ENCODE results near the gene DHFR.
A peak's percentile ranks its signal among the peaks of the same experiment; 100 is the strongest.

DHFR gene

DNA sequence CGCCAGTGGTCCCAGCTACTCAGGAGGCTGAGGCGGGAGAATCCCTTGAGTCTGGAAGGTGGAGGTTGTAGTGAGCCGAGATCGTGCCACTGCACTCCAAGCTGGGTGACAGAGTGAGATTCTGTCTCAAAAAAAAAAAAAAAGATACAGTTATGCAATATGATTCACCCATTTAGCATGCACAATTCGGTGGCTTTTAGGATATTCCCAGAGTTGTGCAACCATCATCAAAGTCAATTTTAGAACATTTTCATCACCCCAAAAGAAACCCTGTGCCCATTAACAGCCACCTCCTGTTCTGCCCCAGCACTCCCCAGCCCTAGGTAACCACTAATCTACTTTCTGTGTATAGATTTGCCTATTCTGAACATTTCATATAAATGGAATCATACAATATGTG, 4.3 kb upstream of the DHFR start:
- no peak overlapping the region for H3K4me3 ChIP-seq (ENCODE audit: control insufficient read depth, low read depth, low read length)
- TF ChIP-seq, protein P1, sequence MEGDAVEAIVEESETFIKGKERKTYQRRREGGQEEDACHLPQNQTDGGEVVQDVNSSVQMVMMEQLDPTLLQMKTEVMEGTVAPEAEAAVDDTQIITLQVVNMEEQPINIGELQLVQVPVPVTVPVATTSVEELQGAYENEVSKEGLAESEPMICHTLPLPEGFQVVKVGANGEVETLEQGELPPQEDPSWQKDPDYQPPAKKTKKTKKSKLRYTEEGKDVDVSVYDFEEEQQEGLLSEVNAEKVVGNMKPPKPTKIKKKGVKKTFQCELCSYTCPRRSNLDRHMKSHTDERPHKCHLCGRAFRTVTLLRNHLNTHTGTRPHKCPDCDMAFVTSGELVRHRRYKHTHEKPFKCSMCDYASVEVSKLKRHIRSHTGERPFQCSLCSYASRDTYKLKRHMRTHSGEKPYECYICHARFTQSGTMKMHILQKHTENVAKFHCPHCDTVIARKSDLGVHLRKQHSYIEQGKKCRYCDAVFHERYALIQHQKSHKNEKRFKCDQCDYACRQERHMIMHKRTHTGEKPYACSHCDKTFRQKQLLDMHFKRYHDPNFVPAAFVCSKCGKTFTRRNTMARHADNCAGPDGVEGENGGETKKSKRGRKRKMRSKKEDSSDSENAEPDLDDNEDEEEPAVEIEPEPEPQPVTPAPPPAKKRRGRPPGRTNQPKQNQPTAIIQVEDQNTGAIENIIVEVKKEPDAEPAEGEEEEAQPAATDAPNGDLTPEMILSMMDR (conservative IDR thresholded peaks at IDR 0.05; ENCODE audit: control insufficient read depth, insufficient read depth, low read depth, low read length), result no peak
- DNase-seq (ENCODE audit: low read depth), result peak; percentile 53

DNA sequence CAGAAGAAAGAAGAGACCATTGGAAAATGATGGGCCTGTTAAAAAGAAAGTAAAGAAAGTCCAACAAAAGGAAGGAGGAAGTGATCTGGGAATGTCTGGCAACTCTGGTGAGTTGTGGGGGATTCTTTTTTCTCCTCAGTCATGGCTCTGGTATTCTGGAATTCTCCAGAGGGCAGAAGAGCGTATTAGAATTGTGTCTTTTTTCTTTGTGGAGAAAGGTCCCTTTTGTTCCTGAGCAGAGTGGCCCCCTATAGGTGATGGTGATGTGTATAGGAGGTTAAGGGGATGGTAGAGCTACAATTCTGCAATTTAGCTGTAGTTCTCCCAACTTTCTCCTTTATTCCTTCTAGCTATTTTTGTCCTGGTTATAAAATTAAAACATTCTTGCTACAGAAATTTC, 1.6 kb upstream of the DHFR start:
- H3K4me3 ChIP-seq (ENCODE audit: control insufficient read depth, low read depth, low read length), result no peak overlapping the region
- TF ChIP-seq, protein P1 (conservative IDR thresholded peaks at IDR 0.05; ENCODE audit: control insufficient read depth, insufficient read depth, low read depth, low read length), result peak; percentile 5
- peak; percentile 7 for DNase-seq (ENCODE audit: low read depth)

DNA sequence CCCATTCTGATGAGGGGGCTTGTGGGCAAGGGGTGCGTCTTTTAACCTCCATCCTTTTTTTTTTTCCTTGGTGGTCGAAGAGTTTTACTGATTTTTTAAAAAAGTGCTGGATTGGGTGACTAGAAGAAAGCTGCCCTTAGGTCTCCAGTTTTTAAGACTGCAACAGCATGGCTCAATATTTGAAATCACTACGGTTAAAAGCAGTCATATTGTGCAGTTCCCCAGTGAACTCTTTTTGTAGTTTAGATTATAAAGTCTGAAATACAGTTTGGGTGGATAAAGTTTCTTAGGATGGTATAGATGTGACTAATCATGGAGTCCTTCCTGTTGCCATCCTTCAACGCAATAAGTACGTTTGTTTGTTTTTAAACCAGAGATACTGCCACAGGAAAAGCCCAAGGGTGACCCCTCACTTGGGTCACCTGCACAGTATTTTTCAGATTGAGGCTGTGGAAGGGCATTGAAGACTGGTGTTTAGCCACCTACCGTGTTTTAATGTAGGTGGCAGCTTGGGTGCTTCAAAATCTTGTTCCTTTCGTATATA, 520 bp upstream of the DHFR start:
- TF ChIP-seq, protein P1 (conservative IDR thresholded peaks at IDR 0.05; ENCODE audit: control insufficient read depth, insufficient read depth, low read depth, low read length), result no peak
- H3K4me3 ChIP-seq (ENCODE audit: control insufficient read depth, low read depth, low read length), result peak overlapping the region; percentile 60
- peak; percentile 31 for DNase-seq (ENCODE audit: low read depth)

DNA sequence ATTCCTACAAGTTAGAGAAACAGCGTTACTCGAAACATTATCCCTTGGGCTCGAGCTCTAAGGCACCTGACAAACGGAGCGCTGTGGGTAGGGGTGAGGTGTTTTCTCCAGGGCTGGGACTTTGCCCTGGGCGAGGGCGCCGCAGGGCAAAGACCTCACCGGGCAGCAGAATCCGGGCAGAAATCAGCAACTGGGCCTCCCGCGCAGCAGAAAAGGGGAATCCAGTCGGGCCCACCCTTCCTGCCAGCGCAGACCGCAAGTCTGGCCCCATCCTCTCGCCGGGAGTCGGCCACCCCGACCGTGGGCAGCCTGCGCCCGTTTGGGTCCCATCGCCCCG, 761 bp downstream of the DHFR start:
- no peak for DNase-seq (ENCODE audit: low read depth)
- TF ChIP-seq, protein P1 (conservative IDR thresholded peaks at IDR 0.05; ENCODE audit: control insufficient read depth, insufficient read depth, low read depth, low read length), result no peak
- H3K4me3 ChIP-seq (ENCODE audit: control insufficient read depth, low read depth, low read length), result peak overlapping the region; percentile 73

DNA sequence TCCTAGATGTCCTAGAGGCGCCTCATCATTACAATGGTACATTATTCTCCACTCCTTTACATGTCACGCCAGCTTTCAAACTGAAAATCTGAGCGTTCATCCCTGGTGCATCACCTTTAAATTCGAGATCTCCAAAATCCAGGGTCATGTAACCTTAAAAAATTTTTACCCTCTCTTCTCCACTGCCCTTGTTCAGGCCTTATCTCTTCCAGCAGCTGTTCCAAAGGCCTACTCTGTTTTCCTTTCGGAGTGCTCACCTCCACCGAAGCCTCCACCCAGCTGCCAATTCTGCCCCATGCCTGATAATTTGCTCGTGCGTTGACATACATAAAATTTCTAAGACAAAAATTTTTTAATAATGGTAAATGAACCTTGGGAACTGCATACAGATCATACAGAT, 1.3 kb downstream of the DHFR start:
- DNase-seq (ENCODE audit: low read depth), result no peak
- TF ChIP-seq, protein P1 (conservative IDR thresholded peaks at IDR 0.05; ENCODE audit: control insufficient read depth, insufficient read depth, low read depth, low read length), result no peak
- H3K4me3 ChIP-seq (ENCODE audit: control insufficient read depth, low read depth, low read length), result peak overlapping the region; percentile 73

DNA sequence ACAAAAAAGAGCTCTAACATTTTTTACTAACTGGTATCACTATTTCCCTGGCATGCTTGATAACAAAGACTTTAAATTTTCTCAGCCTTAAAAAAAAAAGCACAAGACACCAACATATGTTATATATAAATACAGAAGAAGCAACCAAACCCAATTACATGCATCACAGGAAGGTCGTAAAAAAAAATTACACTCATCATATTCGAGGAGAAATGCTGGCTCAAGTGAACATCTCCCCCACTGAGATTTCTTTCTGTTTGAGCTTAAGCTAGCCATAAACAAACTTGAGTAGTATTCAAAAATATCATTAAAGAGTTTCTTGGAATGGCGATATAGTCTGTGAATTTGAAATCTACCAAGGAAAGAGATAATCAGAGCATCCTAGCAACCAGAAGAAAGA, 7.9 kb downstream of the DHFR start:
- no peak overlapping the region for H3K4me3 ChIP-seq (ENCODE audit: control insufficient read depth, low read depth, low read length)
- TF ChIP-seq, protein P1 (conservative IDR thresholded peaks at IDR 0.05; ENCODE audit: control insufficient read depth, insufficient read depth, low read depth, low read length), result no peak
- DNase-seq (ENCODE audit: low read depth), result no peak

DNA sequence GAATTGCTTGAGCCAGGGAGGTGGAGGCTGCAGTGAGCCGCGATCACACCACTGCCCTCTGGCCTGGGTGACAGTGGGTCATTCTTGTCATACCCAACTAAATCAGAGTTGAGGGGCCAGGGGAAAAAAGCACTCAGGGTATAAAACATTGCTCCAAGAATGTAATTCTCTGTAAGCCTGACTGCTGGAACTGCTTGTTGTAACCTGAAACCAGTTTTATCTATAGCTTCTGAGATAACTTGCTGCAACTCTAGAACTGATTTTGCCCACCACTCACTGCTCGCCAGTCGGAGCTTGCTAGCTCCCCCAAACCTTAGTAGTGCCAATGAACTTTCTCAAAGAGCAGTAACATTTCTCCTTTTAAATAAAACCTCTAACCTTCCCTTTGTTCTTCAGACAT, 9.9 kb downstream of the DHFR start:
- no peak overlapping the region for H3K4me3 ChIP-seq (ENCODE audit: control insufficient read depth, low read depth, low read length)
- DNase-seq (ENCODE audit: low read depth), result no peak
- TF ChIP-seq, protein P1 (conservative IDR thresholded peaks at IDR 0.05; ENCODE audit: control insufficient read depth, insufficient read depth, low read depth, low read length), result no peak
